Astrocyte of the spinal cord (primary cell): ENCODE data around the gene ZDHHC1.

ENCODE experiments used
- DNase-seq: peaks from one replicate; pipeline ENCODE4 v3.0.0; 2011; ENCODE audit warnings: low read depth, low spot score
- H3K4me3 ChIP-seq: 2 replicates; pipeline ENCODE4 v1.5.1; 2011; ENCODE audit warnings: low read depth, mild to moderate bottlenecking, low read length, moderate library complexity
- in situ Hi-C: cut with HindIII; loops from 2 replicates; pipeline ENCODE4 v1.10.0; 2017; ENCODE audit warnings: low sequenced_read_pairs
- TF ChIP-seq, protein P1 (sequence below): IDR thresholded peaks from 2 replicates; pipeline ENCODE4 v1.5.1; 2012; ENCODE audit warnings: low read depth, mild to moderate bottlenecking, low read length, inconsistent platforms

The ZDHHC1 gene

DNA sequence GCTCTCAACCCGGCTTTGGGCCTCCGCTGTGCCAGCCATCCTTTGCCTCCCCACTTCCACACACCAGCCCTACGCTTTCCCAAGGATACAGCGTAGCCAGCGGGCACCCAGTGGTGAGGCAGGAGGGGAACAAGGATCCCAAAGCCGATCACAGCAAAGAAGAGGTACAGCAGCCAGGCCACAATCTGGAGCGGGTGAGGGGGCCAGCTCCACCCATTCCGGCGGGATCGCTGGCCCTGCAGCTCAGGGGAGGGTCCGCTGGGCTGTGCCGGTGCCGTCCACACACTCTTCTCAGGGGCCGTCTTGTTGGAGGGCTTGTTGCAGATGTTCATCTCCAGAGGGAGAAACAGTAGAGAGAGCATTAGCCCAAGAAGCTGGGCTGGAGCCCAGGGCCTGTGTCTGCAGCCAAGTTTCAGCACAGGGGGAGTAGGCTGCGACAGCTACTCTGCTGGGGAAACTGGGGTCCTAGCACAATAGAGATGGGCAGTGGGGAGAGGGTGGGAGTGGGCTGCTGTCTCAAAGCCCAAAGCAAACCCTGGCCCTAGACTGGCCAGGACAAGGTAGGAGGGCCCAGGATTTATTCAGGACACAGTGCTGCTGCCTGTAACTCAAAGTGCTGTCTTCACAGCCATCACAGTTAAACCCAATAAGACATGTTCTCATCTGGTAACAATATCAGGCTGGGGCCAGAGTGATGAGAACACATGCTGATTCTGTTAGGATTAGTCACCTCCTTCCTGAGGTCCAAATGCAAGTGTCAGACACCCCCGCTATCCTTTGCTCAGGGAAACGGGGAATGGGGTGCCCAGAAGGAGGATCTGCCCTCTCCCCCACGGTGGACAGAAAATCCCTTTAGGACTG is 9.9 kb downstream of the ZDHHC1 start:
- peak; percentile 84 for DNase-seq
- no peak overlapping the region for H3K4me3 ChIP-seq
- in situ Hi-C loops = no loop called here
- TF ChIP-seq, protein P1, sequence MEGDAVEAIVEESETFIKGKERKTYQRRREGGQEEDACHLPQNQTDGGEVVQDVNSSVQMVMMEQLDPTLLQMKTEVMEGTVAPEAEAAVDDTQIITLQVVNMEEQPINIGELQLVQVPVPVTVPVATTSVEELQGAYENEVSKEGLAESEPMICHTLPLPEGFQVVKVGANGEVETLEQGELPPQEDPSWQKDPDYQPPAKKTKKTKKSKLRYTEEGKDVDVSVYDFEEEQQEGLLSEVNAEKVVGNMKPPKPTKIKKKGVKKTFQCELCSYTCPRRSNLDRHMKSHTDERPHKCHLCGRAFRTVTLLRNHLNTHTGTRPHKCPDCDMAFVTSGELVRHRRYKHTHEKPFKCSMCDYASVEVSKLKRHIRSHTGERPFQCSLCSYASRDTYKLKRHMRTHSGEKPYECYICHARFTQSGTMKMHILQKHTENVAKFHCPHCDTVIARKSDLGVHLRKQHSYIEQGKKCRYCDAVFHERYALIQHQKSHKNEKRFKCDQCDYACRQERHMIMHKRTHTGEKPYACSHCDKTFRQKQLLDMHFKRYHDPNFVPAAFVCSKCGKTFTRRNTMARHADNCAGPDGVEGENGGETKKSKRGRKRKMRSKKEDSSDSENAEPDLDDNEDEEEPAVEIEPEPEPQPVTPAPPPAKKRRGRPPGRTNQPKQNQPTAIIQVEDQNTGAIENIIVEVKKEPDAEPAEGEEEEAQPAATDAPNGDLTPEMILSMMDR = no peak

DNA sequence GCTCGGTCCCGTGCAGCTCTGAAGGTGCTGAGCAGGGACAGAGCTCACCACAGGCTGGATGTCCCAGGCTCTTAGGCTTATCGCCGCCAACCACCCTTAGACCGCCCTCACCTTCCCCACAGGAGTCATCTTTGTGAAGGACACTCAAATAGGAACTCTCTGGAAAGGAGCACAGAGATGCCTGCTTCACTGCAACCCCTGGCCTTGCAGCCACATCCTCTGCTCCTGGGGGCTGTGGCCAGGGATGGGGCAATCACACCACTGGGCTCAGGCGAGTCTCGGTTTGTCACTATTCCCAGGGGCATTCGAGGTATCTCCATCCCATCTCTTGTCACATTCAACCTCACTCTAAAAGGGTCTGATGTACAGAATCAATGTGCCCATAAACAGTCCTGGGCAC is 10.9 kb downstream of the ZDHHC1 start:
- no peak overlapping the region for H3K4me3 ChIP-seq
- TF ChIP-seq, protein P1 = no peak
- DNase-seq = no peak
- in situ Hi-C loops = no loop called here

DNA sequence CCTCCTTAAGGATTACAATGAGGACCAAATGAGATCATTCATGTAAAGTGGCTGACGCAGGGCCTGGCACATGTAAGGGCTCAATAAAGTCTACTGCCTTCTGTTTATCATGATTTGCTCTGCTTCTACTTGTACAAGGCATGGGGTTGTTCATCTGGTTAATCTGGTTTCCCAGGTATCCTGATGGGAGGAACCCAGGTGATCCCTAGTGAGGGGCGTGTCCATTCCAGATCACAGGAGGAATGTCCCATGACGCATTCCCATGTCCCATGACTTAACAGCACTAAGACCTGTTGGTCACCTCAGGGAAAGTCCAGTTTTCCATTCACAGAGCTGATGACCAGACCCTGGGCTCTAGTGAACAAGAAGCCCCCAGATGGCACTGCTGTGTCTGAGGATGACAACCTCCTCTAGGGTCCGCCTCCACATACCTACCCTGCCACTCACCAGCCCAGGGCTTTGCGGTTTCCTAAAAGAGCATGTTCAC is 11.5 kb downstream of the ZDHHC1 start:
- in situ Hi-C loops = no loop called here
- TF ChIP-seq, protein P1 = no peak
- no peak overlapping the region for H3K4me3 ChIP-seq
- DNase-seq = no peak

DNA sequence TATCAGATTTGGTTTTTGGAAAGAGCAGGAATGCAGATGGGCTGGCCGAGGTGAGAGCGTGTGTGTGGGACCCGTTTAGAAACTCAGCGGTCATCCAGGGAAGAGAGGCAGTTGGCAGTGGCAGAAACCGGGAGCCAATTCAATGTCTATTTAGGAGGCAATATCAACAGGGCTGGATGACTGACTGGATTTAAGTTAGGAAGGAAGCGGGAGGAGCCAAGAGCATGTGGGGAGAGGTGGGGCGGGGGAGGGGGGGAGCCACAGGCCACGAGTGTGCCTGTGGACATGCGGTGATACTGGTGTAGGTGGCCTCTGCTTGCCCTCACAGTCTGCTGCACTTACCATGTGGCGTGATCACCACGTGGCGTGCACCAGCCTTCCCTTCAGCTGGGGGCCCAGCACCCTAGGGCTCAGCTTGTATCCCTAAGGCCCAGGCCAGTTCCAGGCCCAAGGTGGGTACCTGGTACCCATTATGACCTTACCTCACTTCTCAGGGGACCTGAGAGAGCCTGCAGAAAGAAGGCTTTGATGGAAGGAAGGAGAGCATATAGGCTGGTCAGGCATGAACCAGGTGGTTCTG is 12.2 kb downstream of the ZDHHC1 start:
- in situ Hi-C loops = no loop called here
- TF ChIP-seq, protein P1 = no peak
- DNase-seq = no peak
- H3K4me3 ChIP-seq = no peak overlapping the region

DNA sequence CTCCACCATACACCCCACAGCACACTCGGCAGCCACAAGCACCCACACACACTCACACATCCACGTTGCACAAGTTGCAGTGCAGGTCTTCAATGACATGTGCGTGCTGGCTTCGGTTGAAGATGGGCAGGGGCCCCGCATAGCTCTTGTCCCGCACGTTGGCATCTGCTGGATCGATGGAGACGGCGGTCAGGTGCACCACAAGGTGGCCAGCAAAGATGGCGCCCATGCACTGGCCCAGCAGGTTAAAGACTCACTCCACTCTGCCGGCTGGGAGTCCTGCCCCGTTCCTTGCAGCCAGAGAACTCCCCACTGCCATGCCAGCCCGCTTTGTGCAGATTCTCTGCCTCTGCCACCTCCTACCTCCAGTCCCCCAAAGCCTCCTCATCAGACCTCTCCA is 15.4 kb downstream of the ZDHHC1 start:
- TF ChIP-seq, protein P1 = no peak
- no peak overlapping the region for H3K4me3 ChIP-seq
- in situ Hi-C loops = no loop called here
- DNase-seq = no peak

DNA sequence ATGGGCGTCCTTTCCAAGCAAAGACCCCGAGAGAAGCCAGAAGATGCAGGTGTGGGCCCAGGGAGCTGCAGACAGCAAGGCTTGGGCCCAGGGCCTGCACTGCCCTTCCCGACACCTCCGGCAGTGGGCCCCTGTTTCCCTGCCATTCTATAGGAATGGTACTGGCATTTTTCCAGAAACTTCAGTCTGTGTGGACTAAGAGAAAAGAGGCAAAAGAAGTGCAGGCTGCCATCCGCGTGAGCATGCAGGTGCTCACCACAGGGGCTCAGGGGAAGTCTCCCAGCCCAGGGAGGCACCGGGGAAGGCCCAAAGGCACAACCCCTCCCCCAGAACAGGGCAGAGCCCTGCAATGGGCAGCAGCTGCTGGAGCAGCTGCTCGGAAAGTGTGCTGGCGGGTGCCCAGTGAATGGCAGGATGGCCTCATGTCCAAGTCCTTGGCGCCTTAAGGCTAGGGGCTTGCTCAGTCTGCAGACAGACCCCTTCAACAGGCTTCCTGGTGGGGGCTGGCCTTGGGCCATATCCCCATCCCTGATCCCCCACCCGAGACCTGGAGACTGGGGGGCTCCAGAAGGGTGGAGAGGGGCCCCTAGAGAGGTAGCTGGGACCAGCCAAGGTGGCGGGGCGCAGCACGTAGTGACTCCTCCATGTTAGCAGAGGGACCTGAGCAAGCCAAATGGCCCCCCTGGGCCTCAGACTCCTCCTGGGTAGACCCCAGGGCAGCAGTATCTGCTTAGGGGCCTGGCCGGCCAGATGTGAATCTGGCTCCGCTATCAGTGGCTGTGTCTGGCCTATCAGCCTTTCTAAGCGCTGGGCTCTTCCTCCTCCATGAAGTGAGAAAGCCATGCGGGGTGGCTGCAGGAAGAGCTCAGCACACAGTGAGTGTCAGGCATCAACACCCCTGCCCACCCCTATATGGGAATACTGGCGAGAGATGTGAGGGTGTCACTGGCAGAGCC is 16.2 kb downstream of the ZDHHC1 start:
- in situ Hi-C loops = no loop called here
- H3K4me3 ChIP-seq = no peak overlapping the region
- TF ChIP-seq, protein P1 = no peak
- no peak for DNase-seq
